Activated CD4-positive, alpha-beta memory T cell treated with anti-CD3 and anti-CD28 coated beads for 36 hours (primary cell): Measurements from ENCODE around the gene NUBP1. TPM values are rescaled to one million over a fixed set of nuclear protein-coding genes. Genes with fewer than 3 reads are reported as not detected.

ENCODE experiments used
- CTCF ChIA-PET: fragments of 350-600 bp; sonication (Branson Sonifier 250); formaldehyde crosslinking; loops from one replicate; lab custom pipeline; 2021; ENCODE audit warnings: antibody characterized with exemption, inconsistent platforms; lab: Charles Lee
- POLR2A ChIA-PET: fragments of 350-600 bp; sonication (Branson Sonifier 250); formaldehyde crosslinking; loops from one replicate; lab custom pipeline; 2021; ENCODE audit warnings: antibody characterized with exemption; lab: Charles Lee
- DNase-seq: peaks from one replicate; pipeline ENCODE4 v3.0.0-alpha.2; 2020
- H3K27ac Mint-ChIP-seq: one replicate; pipeline ENCODE4 v1.8.0; 2021; ENCODE audit warnings: mixed read lengths
- H3K27me3 Mint-ChIP-seq: one replicate; pipeline ENCODE4 v1.8.0; 2021; ENCODE audit warnings: mixed read lengths
- H3K36me3 Mint-ChIP-seq: one replicate; pipeline ENCODE4 v1.8.0; 2021; ENCODE audit warnings: mixed read lengths
- H3K4me1 Mint-ChIP-seq: one replicate; pipeline ENCODE4 v1.8.0; 2021; ENCODE audit warnings: low read depth, mixed read lengths
- H3K4me3 Mint-ChIP-seq: one replicate; pipeline ENCODE4 v1.8.0; 2021; ENCODE audit warnings: mild to moderate bottlenecking, mixed read lengths
- H3K9me3 Mint-ChIP-seq: one replicate; pipeline ENCODE4 v1.8.0; 2021; ENCODE audit warnings: mixed read lengths
- intact Hi-C: fragments of 100-400 bp; cut with micrococcal nuclease; formaldehyde crosslinking; loops from one replicate; pipeline ENCODE4 v1.15.1; 2023
- total RNA-seq, 2 experiments: library from RNA; stranded (reverse); gene quantifications; one replicate each; pipeline ENCODE4 v1.2.3, GENCODE V29; 2021

The NUBP1 gene
- 10 to 100 TPM; 26.5 to 31.5 TPM for total RNA-seq

GRCh38 chr16:10743610-10744369 lies at the start of gene NUBP1:
TSS of gene NUBP1 (plus strand) at chr16:10743842. CDS start at chr16:10743864, 22 bp downstream.
- peaks cover 17% of the 10 kb centered on the region for H3K36me3 Mint-ChIP-seq
- CTCF ChIA-PET: interaction anchor here (0.6 to 2.2 kb wide), 10 partner anchors 9 to 518 kb away, joined by 3 to 17 read pairs (median 4); no protein-coding TSS in a partner anchor
- H3K4me1 Mint-ChIP-seq: peaks cover 37% of the 10 kb centered on the region
- intact Hi-C loops: loop anchor here (2.0 to 10.0 kb wide), 3 partner anchors 127 to 359 kb away; partner anchors contain the start of genes ATF7IP2 and DEXI
- peak; percentile 100 for DNase-seq
- no peaks in the 10 kb centered on the region for H3K27me3 Mint-ChIP-seq
- H3K9me3 Mint-ChIP-seq: no peaks in the 10 kb centered on the region
- peak within 1 kb of the TSS; percentile 99 for H3K27ac Mint-ChIP-seq
- H3K4me3 Mint-ChIP-seq: peak within 1 kb of the TSS; percentile 94
- POLR2A ChIA-PET: interaction anchor here (0.6 to 1.4 kb wide), 10 partner anchors 10 to 1337 kb away, joined by 3 to 9 read pairs (median 3); no protein-coding TSS in a partner anchor

- no peak for DNase-seq
- H3K27me3 Mint-ChIP-seq: peaks cover 7% of the 10 kb centered on the region
- POLR2A ChIA-PET: no interaction called here
- no peak overlapping the region for H3K27ac Mint-ChIP-seq
- CTCF ChIA-PET: no interaction called here
- no peaks in the 10 kb centered on the region for H3K9me3 Mint-ChIP-seq
- no peaks in the 10 kb centered on the region for H3K36me3 Mint-ChIP-seq
- intact Hi-C loops: no loop called here
- H3K4me1 Mint-ChIP-seq: no peaks in the 10 kb centered on the region
- H3K4me3 Mint-ChIP-seq: no peak overlapping the region
Measured at GRCh38 chr16:10693889-10694288, 49.8 kb upstream of the NUBP1 start.

GRCh38 chr16:10694306-10694705 lies 49.3 kb upstream of the NUBP1 start:
- Mint-ChIP-seq H3K9me3 (no peaks in the 10 kb centered on the region), H3K27ac (no peak overlapping the region), H3K36me3 (no peaks in the 10 kb centered on the region), H3K4me1 (no peaks in the 10 kb centered on the region), H3K4me3 (no peak overlapping the region), H3K27me3 (peaks cover 7% of the 10 kb centered on the region)
- intact Hi-C loops: no loop called here
- ChIA-PET CTCF (no interaction called here), POLR2A (no interaction called here)
- DNase-seq: no peak

- H3K36me3 Mint-ChIP-seq: no peaks in the 10 kb centered on the region
- no peaks in the 10 kb centered on the region for H3K4me1 Mint-ChIP-seq
- POLR2A ChIA-PET: no interaction called here
- no peaks in the 10 kb centered on the region for H3K9me3 Mint-ChIP-seq
- CTCF ChIA-PET: interaction anchor here (0.7 kb wide), 1 partner anchor 238 kb away, joined by 3 read pairs; no protein-coding TSS in a partner anchor
- H3K27ac Mint-ChIP-seq: no peak within 1 kb of the TSS
- peaks cover 7% of the 10 kb centered on the region for H3K27me3 Mint-ChIP-seq
- intact Hi-C loops: no loop called here
- DNase-seq: no peak
- no peak within 1 kb of the TSS for H3K4me3 Mint-ChIP-seq
Measured at GRCh38 chr16:10694830-10695229, 48.8 kb upstream of the NUBP1 start, which contains the start of gene TEKT5. TSS of gene TEKT5 (minus strand) at chr16:10694930. CDS start at chr16:10694873, 57 bp downstream.

- H3K4me1 Mint-ChIP-seq: no peaks in the 10 kb centered on the region
- H3K27me3 Mint-ChIP-seq: peaks cover 2% of the 10 kb centered on the region
- no peak overlapping the region for H3K4me3 Mint-ChIP-seq
- no peak for DNase-seq
- ChIA-PET POLR2A (no interaction called here), CTCF (no interaction called here)
- intact Hi-C loops: loop anchor here (10.0 kb wide), 1 partner anchor 385 kb away; no protein-coding TSS in a partner anchor
- no peaks in the 10 kb centered on the region for H3K9me3 Mint-ChIP-seq
- no peaks in the 10 kb centered on the region for H3K36me3 Mint-ChIP-seq
- no peak overlapping the region for H3K27ac Mint-ChIP-seq
Measured at GRCh38 chr16:10699756-10700155, 43.9 kb upstream of the NUBP1 start.

- POLR2A ChIA-PET: no interaction called here
- peaks cover 5% of the 10 kb centered on the region for H3K27me3 Mint-ChIP-seq
- no peaks in the 10 kb centered on the region for H3K36me3 Mint-ChIP-seq
- no peak overlapping the region for H3K27ac Mint-ChIP-seq
- no peaks in the 10 kb centered on the region for H3K9me3 Mint-ChIP-seq
- CTCF ChIA-PET: no interaction called here
- no peak overlapping the region for H3K4me3 Mint-ChIP-seq
- no peak for DNase-seq
- intact Hi-C loops: loop anchor here (10.0 kb wide), 1 partner anchor 394 kb away; no protein-coding TSS in a partner anchor
- no peaks in the 10 kb centered on the region for H3K4me1 Mint-ChIP-seq
Measured at GRCh38 chr16:10708969-10709368, 34.7 kb upstream of the NUBP1 start.

- POLR2A ChIA-PET: no interaction called here
- no peak for DNase-seq
- H3K4me3 Mint-ChIP-seq: no peak overlapping the region
- H3K9me3 Mint-ChIP-seq: peaks cover 1% of the 10 kb centered on the region
- CTCF ChIA-PET: interaction anchor here (0.7 to 1.8 kb wide), 2 partner anchors 9 to 213 kb away, joined by 3 to 5 read pairs; no protein-coding TSS in a partner anchor
- intact Hi-C loops: no loop called here
- H3K4me1 Mint-ChIP-seq: no peaks in the 10 kb centered on the region
- H3K27me3 Mint-ChIP-seq: no peaks in the 10 kb centered on the region
- no peak overlapping the region for H3K27ac Mint-ChIP-seq
- H3K36me3 Mint-ChIP-seq: no peaks in the 10 kb centered on the region
Measured at GRCh38 chr16:10728003-10728887, 15.4 kb upstream of the NUBP1 start.

- DNase-seq: no peak
- no peaks in the 10 kb centered on the region for H3K27me3 Mint-ChIP-seq
- H3K27ac Mint-ChIP-seq: no peak overlapping the region
- no peak overlapping the region for H3K4me3 Mint-ChIP-seq
- peaks cover 3% of the 10 kb centered on the region for H3K9me3 Mint-ChIP-seq
- intact Hi-C loops: no loop called here
- H3K4me1 Mint-ChIP-seq: no peaks in the 10 kb centered on the region
- ChIA-PET CTCF (interaction anchor here (1.8 kb wide), 1 partner anchor 8 kb away, joined by 5 read pairs; no protein-coding TSS in a partner anchor), POLR2A (no interaction called here)
- H3K36me3 Mint-ChIP-seq: no peaks in the 10 kb centered on the region
Measured at GRCh38 chr16:10729104-10730048, 14.3 kb upstream of the NUBP1 start.

- DNase-seq: no peak
- peaks cover 3% of the 10 kb centered on the region for H3K9me3 Mint-ChIP-seq
- ChIA-PET POLR2A (interaction anchor here (0.6 kb wide), 1 partner anchor 142 kb away, joined by 3 read pairs; no protein-coding TSS in a partner anchor), CTCF (interaction anchor here (1.3 to 1.6 kb wide), 3 partner anchors 187 to 218 kb away, joined by 3 to 7 read pairs (median 5); no protein-coding TSS in a partner anchor)
- no peaks in the 10 kb centered on the region for H3K36me3 Mint-ChIP-seq
- H3K27me3 Mint-ChIP-seq: no peaks in the 10 kb centered on the region
- H3K27ac Mint-ChIP-seq: no peak overlapping the region
- intact Hi-C loops: no loop called here
- no peaks in the 10 kb centered on the region for H3K4me1 Mint-ChIP-seq
- no peak overlapping the region for H3K4me3 Mint-ChIP-seq
Measured at GRCh38 chr16:10731790-10732189, 11.9 kb upstream of the NUBP1 start.

GRCh38 chr16:10737068-10737625 lies 6.5 kb upstream of the NUBP1 start:
- intact Hi-C loops: loop anchor here (1.0 to 2.0 kb wide), 3 partner anchors 223 to 480 kb away; no protein-coding TSS in a partner anchor
- H3K9me3 Mint-ChIP-seq: peaks cover 3% of the 10 kb centered on the region
- POLR2A ChIA-PET: no interaction called here
- peak overlapping the region; percentile 46 for H3K4me3 Mint-ChIP-seq
- no peaks in the 10 kb centered on the region for H3K27me3 Mint-ChIP-seq
- CTCF ChIA-PET: interaction anchor here (0.6 to 5.4 kb wide), 20 partner anchors 9 to 1097 kb away, joined by 3 to 134 read pairs (median 4); partner anchors contain the start of gene CIITA
- peak overlapping the region; percentile 38 for H3K27ac Mint-ChIP-seq
- no peaks in the 10 kb centered on the region for H3K36me3 Mint-ChIP-seq
- DNase-seq: peak; percentile 78
- H3K4me1 Mint-ChIP-seq: peaks cover 26% of the 10 kb centered on the region
